Measurements from ENCODE around the gene MARCHF9.
"Not testable (repeated sequence)": the region's sequence is repeated elsewhere in the genome, so short reads cannot be mapped to it uniquely, and the experiment has no call there.

MARCHF9 gene

GRCh38 chr12:57769594-57769993, 14.7 kb downstream of the MARCHF9 start:
- DNase-seq (ENCODE audit: low read depth in 2 of 2), result no peak

GRCh38 chr12:57770734-57771133, 15.8 kb downstream of the MARCHF9 start:
- no peak for DNase-seq (ENCODE audit: low read depth in 2 of 2)

- peak; percentile 84 to 87 for DNase-seq (ENCODE audit: low read depth in 2 of 2)
These were observed 16.5 kb downstream of the MARCHF9 start for GRCh38 chr12:57771236-57771872.

GRCh38 chr12:57771873-57772428, 17.0 kb downstream of the MARCHF9 start, which contains the start of gene METTL1:
Gene METTL1, minus strand, starts transcription at chr12:57772105. Its CDS starts 22 bp downstream, at chr12:57772083.
- peak; percentile 88 to 91 for DNase-seq (ENCODE audit: low read depth in 2 of 2)

- no peak for DNase-seq (ENCODE audit: low read depth in 2 of 2)
These were observed 17.8 kb downstream of the MARCHF9 start, which contains the start of gene EEF1AKMT3 for GRCh38 chr12:57772429-57773322. Gene EEF1AKMT3, plus strand, starts transcription at chr12:57772614. Its CDS starts 111 bp downstream, at chr12:57772725.

GRCh38 chr12:57774634-57775033, 19.7 kb downstream of the MARCHF9 start:
- not testable (repeated sequence) for DNase-seq (ENCODE audit: low read depth in 2 of 2)

- DNase-seq (ENCODE audit: low read depth in 2 of 2), result no peak
These were observed 20.1 kb downstream of the MARCHF9 start for GRCh38 chr12:57775044-57775443.

GRCh38 chr12:57775563-57776246, 20.8 kb downstream of the MARCHF9 start:
- DNase-seq (ENCODE audit: low read depth in 2 of 2), result no peak

GRCh38 chr12:57776247-57776587, 21.3 kb downstream of the MARCHF9 start:
- DNase-seq (ENCODE audit: low read depth in 2 of 2), result no peak

GRCh38 chr12:57777367-57777766, 22.5 kb downstream of the MARCHF9 start:
- no peak for DNase-seq (ENCODE audit: low read depth in 2 of 2)

GRCh38 chr12:57777911-57778310, 23.0 kb downstream of the MARCHF9 start:
- no peak for DNase-seq (ENCODE audit: low read depth in 2 of 2)

- DNase-seq (ENCODE audit: low read depth in 2 of 2), result no peak
These were observed 24.8 kb downstream of the MARCHF9 start for GRCh38 chr12:57779736-57780135.

GRCh38 chr12:57780284-57780897, 25.5 kb downstream of the MARCHF9 start:
- DNase-seq (ENCODE audit: low read depth in 2 of 2), result no peak

- no peak for DNase-seq (ENCODE audit: low read depth in 2 of 2)
These were observed 26.3 kb downstream of the MARCHF9 start for GRCh38 chr12:57781244-57781643.

- DNase-seq (ENCODE audit: low read depth in 2 of 2), result no peak
These were observed 26.9 kb downstream of the MARCHF9 start for GRCh38 chr12:57781801-57782200.

- no peak for DNase-seq (ENCODE audit: low read depth in 2 of 2)
These were observed 27.3 kb downstream of the MARCHF9 start for GRCh38 chr12:57782243-57782607.

- peak; percentile 96 for DNase-seq (ENCODE audit: low read depth in 2 of 2)
These were observed 27.9 kb downstream of the MARCHF9 start, which contains the start of gene TSFM for GRCh38 chr12:57782608-57783465. Gene TSFM, plus strand, starts transcription at chr12:57782787. Its CDS starts 15 bp downstream, at chr12:57782802.

- no peak for DNase-seq (ENCODE audit: low read depth in 2 of 2)
These were observed 28.5 kb downstream of the MARCHF9 start for GRCh38 chr12:57783466-57783801.

- DNase-seq (ENCODE audit: low read depth in 2 of 2), result no peak
These were observed 29.0 kb downstream of the MARCHF9 start for GRCh38 chr12:57783861-57784260.

- no peak for DNase-seq (ENCODE audit: low read depth in 2 of 2)
These were observed 39.0 kb downstream of the MARCHF9 start for GRCh38 chr12:57793920-57794319.

GRCh38 chr12:57795354-57795753, 40.5 kb downstream of the MARCHF9 start:
- DNase-seq (ENCODE audit: low read depth in 2 of 2), result no peak
